B cell (primary cell): Measurements from ENCODE around the gene LRRC32. TPM values are rescaled to one million over a fixed set of nuclear protein-coding genes. Genes with fewer than 3 reads are reported as not detected.

Source experiments
- ATAC-seq: fragments of 200-7000 bp; cut with Tn5 transposase; one replicate; pipeline ENCODE4 v1.10.0; 2021; ENCODE audit warnings: low read depth, mild to moderate bottlenecking, moderate number of reproducible peaks, moderate library complexity
- CTCF ChIA-PET: fragments of 350-600 bp; sonication (Branson Sonifier 250); formaldehyde crosslinking; loops from one replicate; lab custom pipeline; 2021; ENCODE audit warnings: antibody characterized with exemption, inconsistent platforms; lab: Charles Lee
- POLR2A ChIA-PET: fragments of 350-600 bp; sonication (Branson Sonifier 250); formaldehyde crosslinking; loops from one replicate; lab custom pipeline; 2021; ENCODE audit warnings: antibody characterized with exemption; lab: Charles Lee
- DNase-seq: peaks from one replicate; pipeline ENCODE4 v3.0.0; 2013
- H2AFZ ChIP-seq: 2 replicates; pipeline ENCODE4 v1.6.1; 2012; ENCODE audit warnings: mild to moderate bottlenecking, low read depth, low read length; ENCODE audit not compliant: insufficient read depth, poor library complexity, severe bottlenecking
- H3K27ac ChIP-seq, 2 donors: 1 replicate in 1 of 2; 2 replicates in 1 of 2; pipeline ENCODE4 v1.5.1; 2012 to 2013; ENCODE audit warnings: low read length in 2 of 2, mild to moderate bottlenecking in 2 of 2, moderate library complexity in 1 of 2
- H3K27me3 ChIP-seq, 4 experiments: fragments of 200-600 bp in 1 of 4; sonication (generic) in 1 of 4; replicated peaks in 1 of 4; 1 replicate in 2 of 4; 2 replicates in 2 of 4; pipeline versions ENCODE4 v1.6.1 to v1.7.0; 2013 to 2016; ENCODE audit warnings: low read length in 3 of 4, mild to moderate bottlenecking in 2 of 4, mixed read lengths in 1 of 4, moderate library complexity in 1 of 4; ENCODE audit not compliant: insufficient read depth in 4 of 4, control insufficient read depth in 3 of 4; ENCODE audit errors: control extremely low read depth in 1 of 4
- H3K36me3 ChIP-seq, 2 experiments: replicated peaks in 1 of 2; 1 replicate in 1 of 2; 2 replicates in 1 of 2; pipeline versions ENCODE4 v1.6.1 to v1.7.1; 2013; ENCODE audit warnings: low read length in 1 of 2; ENCODE audit not compliant: insufficient read depth in 2 of 2, control insufficient read depth in 1 of 2; ENCODE audit errors: control extremely low read depth in 1 of 2, extremely low read depth in 1 of 2
- H3K4me1 ChIP-seq, 2 donors: fragments of 200-600 bp in 1 of 2; sonication (generic) in 1 of 2; 1 replicate in 1 of 2; 2 replicates in 1 of 2; pipeline versions ENCODE4 v1.5.1 to v1.6.1; 2013 to 2017; ENCODE audit warnings: low read length in 2 of 2; ENCODE audit not compliant: control insufficient read depth in 2 of 2, insufficient read depth in 2 of 2
- H3K4me2 ChIP-seq: replicated peaks from 2 replicates; pipeline ENCODE3; 2012; ENCODE audit warnings: mild to moderate bottlenecking, low read depth, low read length; ENCODE audit not compliant: poor library complexity, severe bottlenecking
- H3K4me3 ChIP-seq, 5 experiments: fragments of 200-600 bp in 1 of 5; sonication (generic) in 1 of 5; 1 replicate in 3 of 5; 2 replicates in 2 of 5; pipeline versions ENCODE4 v1.5.1 to v1.7.0; 2011 to 2016; ENCODE audit warnings: low read length in 4 of 5, mild to moderate bottlenecking in 4 of 5, low read depth in 2 of 5, control low read depth in 1 of 5, moderate library complexity in 1 of 5; ENCODE audit not compliant: insufficient read depth in 1 of 5; ENCODE audit errors: control extremely low read depth in 1 of 5, extremely low read depth in 1 of 5
- H3K79me2 ChIP-seq: fragments of 200-600 bp; sonication (generic); one replicate; pipeline ENCODE4 v1.6.0; 2016; ENCODE audit warnings: low read length; ENCODE audit not compliant: control insufficient read depth, insufficient read depth
- H3K9ac ChIP-seq: fragments of 200-600 bp; sonication (generic); 2 replicates; pipeline ENCODE4 v1.6.1; 2017; ENCODE audit warnings: mild to moderate bottlenecking, low read length, moderate library complexity
- H3K9me3 ChIP-seq, 3 donors: one replicate each; pipeline versions ENCODE4 v1.6.1 to v1.7.1; 2013; ENCODE audit warnings: low read length in 2 of 3; ENCODE audit not compliant: control insufficient read depth in 2 of 3, insufficient read depth in 1 of 3; ENCODE audit errors: control extremely low read depth in 1 of 3
- H4K20me1 ChIP-seq: 2 replicates; pipeline ENCODE4 v1.6.0; 2012; ENCODE audit warnings: mild to moderate bottlenecking, low read length; ENCODE audit not compliant: insufficient read depth, control insufficient read depth, poor library complexity, severe bottlenecking
- H3K27ac Mint-ChIP-seq: one replicate; pipeline ENCODE4 v1.8.0; 2021; ENCODE audit warnings: mixed read lengths
- H3K27me3 Mint-ChIP-seq: one replicate; pipeline ENCODE4 v1.8.0; 2021; ENCODE audit warnings: mixed read lengths
- H3K4me1 Mint-ChIP-seq: one replicate; pipeline ENCODE4 v1.8.0; 2021; ENCODE audit warnings: mixed read lengths
- H3K4me3 Mint-ChIP-seq: one replicate; pipeline ENCODE4 v1.8.0; 2021; ENCODE audit warnings: mixed read lengths
- H3K9me3 Mint-ChIP-seq: one replicate; pipeline ENCODE4 v1.8.0; 2022; ENCODE audit warnings: mixed read lengths; ENCODE audit not compliant: insufficient read depth
- EZH2 ChIP-seq: IDR thresholded peaks from 2 replicates; pipeline ENCODE4 v1.6.1; 2012; ENCODE audit warnings: borderline replicate concordance, low read depth, mild to moderate bottlenecking, moderate library complexity, low read length; ENCODE audit not compliant: insufficient read depth, poor library complexity, severe bottlenecking
- WGBS: methylation state at CpG from one replicate; pipeline ENCODE4 v1.1.5; 2013; ENCODE audit warnings: missing lambda C conversion rate; ENCODE audit not compliant: insufficient coverage; 5-methylcytosine and 5-hydroxymethylcytosine counted together
- intact Hi-C: fragments of 100-400 bp; cut with micrococcal nuclease; formaldehyde crosslinking; loops from one replicate; pipeline ENCODE4 v1.10.0; 2022
- polyA plus RNA-seq: library from polyadenylated mRNA; depleted of rRNA; stranded (reverse); fragments of >200 nt; gene quantifications from 2 replicates; pipeline ENCODE4 v1.2.3, GENCODE V29; 2012
- total RNA-seq, 2 donors: library from RNA; stranded (reverse); fragments of 120-200 nt in 1 of 2; gene quantifications; 1 replicate in 1 of 2; 2 replicates in 1 of 2; pipeline versions ENCODE4 v1.2.3 to v1.2.4, GENCODE V29; 2013 to 2022
- TF ChIP-seq, protein P1 (sequence below): fragments of 200-600 bp; IDR thresholded peaks from one replicate; pipeline ENCODE4 v1.8.0; 2022; ENCODE audit warnings: antibody characterized with exemption, mild to moderate bottlenecking

LRRC32 gene
- total and polyA plus RNA-seq, 2 donors (not counting 1 experiment from before 2014, with no cell fraction given): 0.60 to 1.4 TPM

GRCh38 chr11:76636826-76637460, 33.6 kb downstream of the LRRC32 start:
- peak overlapping the region; percentile 22 for H3K9ac ChIP-seq
- intact Hi-C loops: loop anchor here (1.0 to 10.0 kb wide), 3 partner anchors 8 to 52 kb away; no protein-coding TSS in a partner anchor
- POLR2A ChIA-PET: interaction anchor here (0.8 to 3.0 kb wide), 5 partner anchors 8 to 38 kb away, joined by 3 to 21 read pairs (median 6); no protein-coding TSS in a partner anchor
- no peaks in the 10 kb centered on the region for H3K36me3 ChIP-seq
- peak overlapping the region; percentile 67 for H3K4me2 ChIP-seq
- Mint-ChIP-seq H3K4me1 (peaks cover 67% of the 10 kb centered on the region), H3K27me3 (peaks cover 13% of the 10 kb centered on the region), H3K4me3 (peak overlapping the region; percentile 78), H3K27ac (peak overlapping the region; percentile 93), H3K9me3 (no peaks in the 10 kb centered on the region)
- no peaks in the 10 kb centered on the region for H4K20me1 ChIP-seq
- no peak overlapping the region for H2AFZ ChIP-seq
- TF ChIP-seq, protein P1, sequence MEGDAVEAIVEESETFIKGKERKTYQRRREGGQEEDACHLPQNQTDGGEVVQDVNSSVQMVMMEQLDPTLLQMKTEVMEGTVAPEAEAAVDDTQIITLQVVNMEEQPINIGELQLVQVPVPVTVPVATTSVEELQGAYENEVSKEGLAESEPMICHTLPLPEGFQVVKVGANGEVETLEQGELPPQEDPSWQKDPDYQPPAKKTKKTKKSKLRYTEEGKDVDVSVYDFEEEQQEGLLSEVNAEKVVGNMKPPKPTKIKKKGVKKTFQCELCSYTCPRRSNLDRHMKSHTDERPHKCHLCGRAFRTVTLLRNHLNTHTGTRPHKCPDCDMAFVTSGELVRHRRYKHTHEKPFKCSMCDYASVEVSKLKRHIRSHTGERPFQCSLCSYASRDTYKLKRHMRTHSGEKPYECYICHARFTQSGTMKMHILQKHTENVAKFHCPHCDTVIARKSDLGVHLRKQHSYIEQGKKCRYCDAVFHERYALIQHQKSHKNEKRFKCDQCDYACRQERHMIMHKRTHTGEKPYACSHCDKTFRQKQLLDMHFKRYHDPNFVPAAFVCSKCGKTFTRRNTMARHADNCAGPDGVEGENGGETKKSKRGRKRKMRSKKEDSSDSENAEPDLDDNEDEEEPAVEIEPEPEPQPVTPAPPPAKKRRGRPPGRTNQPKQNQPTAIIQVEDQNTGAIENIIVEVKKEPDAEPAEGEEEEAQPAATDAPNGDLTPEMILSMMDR: no peak
- no peak for TF ChIP-seq EZH2
- no peaks in the 10 kb centered on the region for H3K27me3 ChIP-seq
- H3K27ac ChIP-seq: peak overlapping the region; percentile 50 to 72
- H3K79me2 ChIP-seq: peaks cover 4% of the 10 kb centered on the region
- H3K4me3 ChIP-seq: peak overlapping the region in 2 of 5 experiments; percentile 25 to 35
- H3K9me3 ChIP-seq: no peaks in the 10 kb centered on the region
- CTCF ChIA-PET: interaction anchor here (1.1 to 3.6 kb wide), 8 partner anchors 7 to 43 kb away, joined by 3 to 20 read pairs (median 6); partner anchors contain the start of gene LRRC32
- no peak for ATAC-seq
- WGBS: 82% methylated on average over 6 of the region's 6 CpGs
- no peak for DNase-seq
- peaks cover 48 to 50% of the 10 kb centered on the region in 2 donors for H3K4me1 ChIP-seq
